ENCODE data around the gene TNFRSF4.

Gene TNFRSF4

GRCh38 chr1:1173793-1174415 is 40.0 kb downstream of the TNFRSF4 start, which contains the start of gene TTLL10:
Gene TTLL10 (plus strand): TSS chr1:1173880. CDS start chr1:1179216, 5,336 bp downstream.
- Histone ChIP-seq H3K9ac (ENCODE audit: low read length) (no peak within 1 kb of the TSS), H3K27me3 (replicated peaks; ENCODE audit: control insufficient read depth, insufficient read depth, low read length) (peaks cover 68% of the 10 kb centered on the region), H3K9me3 (ENCODE audit: control insufficient read depth, low read length) (peaks cover 3% of the 10 kb centered on the region), H3K4me1 (ENCODE audit: control insufficient read depth, insufficient read depth, low read length) (no peaks in the 10 kb centered on the region), H3K4me3 (ENCODE audit: low read length) (no peak within 1 kb of the TSS), H3K36me3 (ENCODE audit: control insufficient read depth, insufficient read depth, low read length, severe bottlenecking) (no peaks in the 10 kb centered on the region)
- no peak for DNase-seq (ENCODE audit: low read depth)

- no peaks in the 10 kb centered on the region for H3K36me3 ChIP-seq (ENCODE audit: control insufficient read depth, insufficient read depth, low read length, severe bottlenecking)
- no peak overlapping the region for H3K4me3 ChIP-seq (ENCODE audit: low read length)
- peaks cover 3% of the 10 kb centered on the region for H3K9me3 ChIP-seq (ENCODE audit: control insufficient read depth, low read length)
- H3K4me1 ChIP-seq (ENCODE audit: control insufficient read depth, insufficient read depth, low read length), result no peaks in the 10 kb centered on the region
- no peak overlapping the region for H3K9ac ChIP-seq (ENCODE audit: low read length)
- no peak for DNase-seq (ENCODE audit: low read depth)
- peaks cover 75% of the 10 kb centered on the region for H3K27me3 ChIP-seq (replicated peaks; ENCODE audit: control insufficient read depth, insufficient read depth, low read length)
These were observed 40.7 kb downstream of the TNFRSF4 start for GRCh38 chr1:1173061-1173792.

DNA sequence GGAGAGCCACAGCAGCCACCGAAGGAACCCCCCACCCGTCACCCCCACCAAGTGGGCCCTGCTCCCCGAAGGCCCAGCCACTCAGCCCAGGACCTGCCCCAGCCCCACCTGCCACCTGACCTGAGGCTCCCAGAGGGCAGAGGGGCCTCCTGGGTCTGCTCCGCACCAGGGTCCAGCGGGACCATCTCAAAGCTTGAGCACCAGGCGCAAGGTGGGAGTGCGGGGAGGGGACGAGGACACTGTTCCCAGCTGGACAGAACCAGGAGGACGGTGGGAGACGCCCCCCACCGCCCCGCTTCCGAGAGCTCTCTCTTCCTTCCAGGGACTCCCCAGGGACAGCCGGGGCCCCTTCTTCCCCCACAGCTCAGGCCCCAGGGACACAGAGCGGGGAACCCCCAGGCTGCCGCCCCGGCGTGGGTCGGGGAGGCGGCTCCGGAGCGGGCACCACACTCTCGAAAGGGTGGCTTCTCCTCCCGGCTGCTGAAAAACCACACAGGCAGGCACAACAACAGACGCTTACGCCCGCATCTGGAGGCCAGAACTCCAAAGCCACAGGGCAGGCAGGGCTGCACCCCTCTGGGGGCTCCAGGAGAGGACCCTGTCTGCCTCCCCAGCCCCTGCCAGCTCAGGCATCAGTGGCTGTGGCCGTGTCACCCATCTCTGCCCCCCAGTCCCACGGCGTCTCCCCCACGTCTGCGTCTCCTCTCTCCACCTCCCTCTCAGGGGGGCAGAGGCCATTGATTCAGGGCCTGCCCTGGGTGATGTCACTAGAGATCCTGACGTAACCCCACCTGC is 42.2 kb downstream of the TNFRSF4 start:
- Histone ChIP-seq H3K9me3 (ENCODE audit: control insufficient read depth, low read length) (peaks cover 3% of the 10 kb centered on the region), H3K4me1 (ENCODE audit: control insufficient read depth, insufficient read depth, low read length) (no peaks in the 10 kb centered on the region), H3K27me3 (replicated peaks; ENCODE audit: control insufficient read depth, insufficient read depth, low read length) (peaks cover 66% of the 10 kb centered on the region), H3K36me3 (ENCODE audit: control insufficient read depth, insufficient read depth, low read length, severe bottlenecking) (no peaks in the 10 kb centered on the region), H3K4me3 (ENCODE audit: low read length) (no peak overlapping the region), H3K9ac (ENCODE audit: low read length) (no peak overlapping the region)
- DNase-seq (ENCODE audit: low read depth), result no peak

GRCh38 chr1:1171161-1171545 is 42.8 kb downstream of the TNFRSF4 start:
- Histone ChIP-seq H3K9ac (ENCODE audit: low read length) (no peak overlapping the region), H3K4me1 (ENCODE audit: control insufficient read depth, insufficient read depth, low read length) (no peaks in the 10 kb centered on the region), H3K9me3 (ENCODE audit: control insufficient read depth, low read length) (peaks cover 3% of the 10 kb centered on the region), H3K4me3 (ENCODE audit: low read length) (no peak overlapping the region), H3K36me3 (ENCODE audit: control insufficient read depth, insufficient read depth, low read length, severe bottlenecking) (no peaks in the 10 kb centered on the region), H3K27me3 (replicated peaks; ENCODE audit: control insufficient read depth, insufficient read depth, low read length) (peaks cover 61% of the 10 kb centered on the region)
- DNase-seq (ENCODE audit: low read depth), result no peak

GRCh38 chr1:1170215-1171091 is 43.5 kb downstream of the TNFRSF4 start:
- H3K4me1 ChIP-seq (ENCODE audit: control insufficient read depth, insufficient read depth, low read length), result no peaks in the 10 kb centered on the region
- no peak for DNase-seq (ENCODE audit: low read depth)
- H3K9ac ChIP-seq (ENCODE audit: low read length), result no peak overlapping the region
- H3K4me3 ChIP-seq (ENCODE audit: low read length), result no peak overlapping the region
- peaks cover 60% of the 10 kb centered on the region for H3K27me3 ChIP-seq (replicated peaks; ENCODE audit: control insufficient read depth, insufficient read depth, low read length)
- H3K9me3 ChIP-seq (ENCODE audit: control insufficient read depth, low read length), result peaks cover 2% of the 10 kb centered on the region
- H3K36me3 ChIP-seq (ENCODE audit: control insufficient read depth, insufficient read depth, low read length, severe bottlenecking), result no peaks in the 10 kb centered on the region

DNA sequence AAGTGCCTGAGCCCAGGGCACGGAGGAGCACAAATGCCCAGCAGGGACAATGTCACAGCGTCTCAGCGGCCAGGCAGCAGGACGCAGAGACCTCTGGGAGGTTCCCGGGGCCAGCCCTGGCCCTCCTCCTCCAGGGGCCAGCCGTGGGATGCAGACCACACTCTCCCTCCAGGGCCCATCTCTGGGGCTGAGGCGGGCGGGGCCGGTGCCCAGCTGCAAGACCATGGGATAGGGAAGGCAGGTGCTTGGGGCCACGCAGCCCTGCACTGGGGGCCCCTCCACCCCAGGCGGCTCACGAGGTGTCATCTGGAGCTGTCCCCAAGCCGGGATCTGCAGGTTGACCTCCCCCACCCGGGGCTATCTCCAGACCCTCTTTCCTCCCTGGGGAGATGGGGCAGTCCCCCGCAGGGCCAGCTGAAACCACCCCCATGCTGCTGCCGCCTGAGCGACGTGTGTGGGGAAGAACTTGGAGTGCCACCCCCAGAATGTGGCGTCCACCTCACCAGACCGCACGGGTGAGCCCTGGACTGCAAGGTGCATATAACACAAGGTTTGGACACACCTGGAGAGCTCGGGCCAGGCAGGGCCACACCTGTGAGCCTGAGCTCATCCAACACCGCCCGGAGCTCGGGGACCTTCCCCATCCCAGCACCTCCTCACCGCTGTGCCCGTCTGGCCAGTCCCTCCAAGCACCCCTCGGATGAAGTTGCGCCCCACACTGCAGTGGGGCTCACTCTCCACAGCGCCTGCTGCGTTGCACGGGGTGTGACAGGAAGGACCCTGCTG is 44.3 kb downstream of the TNFRSF4 start:
- H3K9ac ChIP-seq (ENCODE audit: low read length), result no peak overlapping the region
- no peak overlapping the region for H3K4me3 ChIP-seq (ENCODE audit: low read length)
- no peaks in the 10 kb centered on the region for H3K36me3 ChIP-seq (ENCODE audit: control insufficient read depth, insufficient read depth, low read length, severe bottlenecking)
- DNase-seq (ENCODE audit: low read depth), result no peak
- peaks cover 60% of the 10 kb centered on the region for H3K27me3 ChIP-seq (replicated peaks; ENCODE audit: control insufficient read depth, insufficient read depth, low read length)
- H3K9me3 ChIP-seq (ENCODE audit: control insufficient read depth, low read length), result no peaks in the 10 kb centered on the region
- H3K4me1 ChIP-seq (ENCODE audit: control insufficient read depth, insufficient read depth, low read length), result no peaks in the 10 kb centered on the region

DNA sequence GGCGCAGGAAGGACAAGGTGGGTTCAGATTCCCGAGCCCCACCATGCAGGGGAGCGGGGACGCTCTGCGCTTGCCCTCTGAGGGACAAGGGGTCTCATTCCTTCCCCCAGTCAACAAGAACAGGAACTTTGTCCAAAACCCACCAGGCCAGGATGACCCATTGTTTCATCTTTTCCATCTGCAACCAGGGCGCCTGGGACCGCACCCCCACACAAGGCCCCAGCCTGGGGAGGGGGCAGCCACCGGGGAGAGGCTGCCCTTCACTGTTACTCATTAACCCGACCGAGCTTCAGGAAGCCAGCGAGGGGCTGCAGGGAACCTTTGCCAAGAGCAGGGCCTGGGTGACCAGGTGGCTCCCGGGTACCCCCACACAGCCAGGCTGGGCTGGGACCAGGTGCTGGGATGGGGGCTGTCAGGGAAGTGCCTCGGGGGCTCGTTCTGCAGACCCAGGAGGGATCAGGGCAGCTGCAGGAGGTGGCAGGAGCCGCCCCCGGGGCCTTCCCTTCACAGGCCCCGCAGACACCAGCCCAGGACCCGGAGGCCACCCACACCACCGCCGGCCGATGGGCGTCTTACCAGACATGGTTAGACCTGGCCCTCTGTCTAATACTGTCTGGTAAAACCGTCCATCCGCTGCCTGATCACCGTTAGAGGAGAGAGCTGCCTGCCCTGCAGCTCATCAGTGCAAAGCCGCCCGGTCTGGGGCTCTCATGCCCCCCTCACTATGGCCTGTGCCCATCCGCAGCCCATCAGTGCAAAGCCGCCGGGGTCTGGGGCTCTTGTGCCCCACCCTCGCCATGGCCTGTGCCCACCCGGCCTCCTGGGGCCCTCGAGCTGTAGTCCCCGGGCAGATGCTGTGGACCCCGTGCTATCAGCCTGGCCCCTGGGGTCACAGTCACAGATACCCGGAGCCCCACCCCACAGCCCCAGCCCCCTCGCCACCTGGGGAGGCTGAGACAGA is 45.2 kb downstream of the TNFRSF4 start:
- Histone ChIP-seq H3K4me3 (ENCODE audit: low read length) (no peak overlapping the region), H3K9ac (ENCODE audit: low read length) (no peak overlapping the region), H3K9me3 (ENCODE audit: control insufficient read depth, low read length) (no peaks in the 10 kb centered on the region), H3K4me1 (ENCODE audit: control insufficient read depth, insufficient read depth, low read length) (no peaks in the 10 kb centered on the region), H3K36me3 (ENCODE audit: control insufficient read depth, insufficient read depth, low read length, severe bottlenecking) (no peaks in the 10 kb centered on the region), H3K27me3 (replicated peaks; ENCODE audit: control insufficient read depth, insufficient read depth, low read length) (peaks cover 63% of the 10 kb centered on the region)
- no peak for DNase-seq (ENCODE audit: low read depth)

GRCh38 chr1:1167841-1168450 is 46.0 kb downstream of the TNFRSF4 start:
- no peaks in the 10 kb centered on the region for H3K4me1 ChIP-seq (ENCODE audit: control insufficient read depth, insufficient read depth, low read length)
- no peak overlapping the region for H3K4me3 ChIP-seq (ENCODE audit: low read length)
- H3K36me3 ChIP-seq (ENCODE audit: control insufficient read depth, insufficient read depth, low read length, severe bottlenecking), result no peaks in the 10 kb centered on the region
- no peak overlapping the region for H3K9ac ChIP-seq (ENCODE audit: low read length)
- no peaks in the 10 kb centered on the region for H3K9me3 ChIP-seq (ENCODE audit: control insufficient read depth, low read length)
- peaks cover 55% of the 10 kb centered on the region for H3K27me3 ChIP-seq (replicated peaks; ENCODE audit: control insufficient read depth, insufficient read depth, low read length)
- no peak for DNase-seq (ENCODE audit: low read depth)

GRCh38 chr1:1167398-1167821 is 46.5 kb downstream of the TNFRSF4 start:
- no peak overlapping the region for H3K9ac ChIP-seq (ENCODE audit: low read length)
- no peaks in the 10 kb centered on the region for H3K9me3 ChIP-seq (ENCODE audit: control insufficient read depth, low read length)
- no peak for DNase-seq (ENCODE audit: low read depth)

More at GRCh38 chr1:1167398-1167821, 46.5 kb downstream of the TNFRSF4 start:
- Histone ChIP-seq H3K4me1 (ENCODE audit: control insufficient read depth, insufficient read depth, low read length) (no peaks in the 10 kb centered on the region), H3K27me3 (replicated peaks; ENCODE audit: control insufficient read depth, insufficient read depth, low read length) (peaks cover 53% of the 10 kb centered on the region), H3K4me3 (ENCODE audit: low read length) (no peak overlapping the region), H3K36me3 (ENCODE audit: control insufficient read depth, insufficient read depth, low read length, severe bottlenecking) (no peaks in the 10 kb centered on the region)

All from adipocyte (in vitro differentiated cells).